Left lobe of liver (tissue), 1 donor: Measurements from ENCODE around the gene SEC23IP. TPM values are rescaled to one million over a fixed set of nuclear protein-coding genes. Genes with fewer than 3 reads are reported as not detected.

ENCODE experiments used
- total RNA-seq: library from RNA; stranded (reverse); gene quantifications from one replicate; pipeline ENCODE4 v1.2.1, GENCODE V29; 2021
- donor health status: DM: no; HTN: yes; CAD: no.

SEC23IP gene
- total RNA-seq, 1 donor from 2014 or later = 24.0 TPM

Other genes with a start within 250 kb of the SEC23IP start
- gene BAG3, start 241.3 kb upstream of the SEC23IP start, total RNA-seq = 11.3 TPM
- 2.6 TPM for gene INPP5F, start 166.7 kb upstream of the SEC23IP start, total RNA-seq
- 16.5 TPM for gene MCMBP, start 19.9 kb upstream of the SEC23IP start, total RNA-seq